Esophagus squamous epithelium (tissue), 4 donors: ENCODE data around the gene CCNE1.
A peak's percentile ranks its signal among the peaks of the same experiment; 100 is the strongest.

Experiments
- POLR2A ChIP-seq, 4 donors: fragments of 450-650 bp; IDR thresholded peaks; one replicate each; pipeline ENCODE4 v1.6.1; 2017; ENCODE audit warnings: antibody characterized with exemption in 4 of 4, mild to moderate bottlenecking in 4 of 4, moderate library complexity in 3 of 4
- TF ChIP-seq, protein P1 (sequence below), 6 experiments: fragments of 450-650 bp in 4 of 6; fragments of 200-600 bp in 2 of 6; sonication (generic) in 2 of 6; IDR thresholded peaks; one replicate each; pipeline ENCODE4 v1.5.1; 2016 to 2019; ENCODE audit warnings: antibody characterized with exemption in 6 of 6, mild to moderate bottlenecking in 4 of 6, moderate library complexity in 4 of 6

DNA sequence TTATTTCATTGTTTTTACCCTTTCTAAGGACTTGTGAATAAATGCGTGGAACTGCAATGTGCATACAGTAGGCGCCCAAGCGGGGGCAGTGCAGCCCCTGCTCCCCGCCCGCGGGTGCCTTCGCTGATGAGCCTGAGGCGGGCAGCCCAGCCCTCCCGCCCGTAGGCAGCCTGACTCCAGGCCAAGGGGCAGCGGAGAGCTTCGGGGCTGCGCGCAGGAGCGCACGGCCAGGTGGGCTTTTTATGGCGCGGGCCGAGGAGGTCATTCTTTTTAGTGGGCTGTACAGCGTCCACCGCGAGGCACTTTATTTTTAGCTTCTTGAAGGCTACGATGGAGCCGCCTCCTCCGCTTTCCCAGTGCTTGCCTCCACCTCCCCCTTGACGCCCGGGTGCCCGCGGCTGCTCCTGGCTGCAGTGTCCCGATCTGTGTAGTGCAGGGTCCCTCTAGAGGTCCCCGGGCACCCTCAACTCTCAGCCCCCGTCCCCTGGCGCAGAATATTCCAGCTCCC lies 60.5 kb downstream of the CCNE1 start:
- no peak for TF ChIP-seq POLR2A (IDR thresholded peaks at IDR 0.05)
- TF ChIP-seq, protein P1, sequence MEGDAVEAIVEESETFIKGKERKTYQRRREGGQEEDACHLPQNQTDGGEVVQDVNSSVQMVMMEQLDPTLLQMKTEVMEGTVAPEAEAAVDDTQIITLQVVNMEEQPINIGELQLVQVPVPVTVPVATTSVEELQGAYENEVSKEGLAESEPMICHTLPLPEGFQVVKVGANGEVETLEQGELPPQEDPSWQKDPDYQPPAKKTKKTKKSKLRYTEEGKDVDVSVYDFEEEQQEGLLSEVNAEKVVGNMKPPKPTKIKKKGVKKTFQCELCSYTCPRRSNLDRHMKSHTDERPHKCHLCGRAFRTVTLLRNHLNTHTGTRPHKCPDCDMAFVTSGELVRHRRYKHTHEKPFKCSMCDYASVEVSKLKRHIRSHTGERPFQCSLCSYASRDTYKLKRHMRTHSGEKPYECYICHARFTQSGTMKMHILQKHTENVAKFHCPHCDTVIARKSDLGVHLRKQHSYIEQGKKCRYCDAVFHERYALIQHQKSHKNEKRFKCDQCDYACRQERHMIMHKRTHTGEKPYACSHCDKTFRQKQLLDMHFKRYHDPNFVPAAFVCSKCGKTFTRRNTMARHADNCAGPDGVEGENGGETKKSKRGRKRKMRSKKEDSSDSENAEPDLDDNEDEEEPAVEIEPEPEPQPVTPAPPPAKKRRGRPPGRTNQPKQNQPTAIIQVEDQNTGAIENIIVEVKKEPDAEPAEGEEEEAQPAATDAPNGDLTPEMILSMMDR (IDR thresholded peaks at IDR 0.05) = peak in 1 of 6 experiments; percentile 29
